Neural progenitor cell (in vitro differentiated cells): ENCODE measurements around the gene UNC13B.

Experiments used
- CTCF ChIP-seq: fragments of 200-600 bp; sonication (generic); IDR thresholded peaks from 2 replicates; pipeline ENCODE4 v1.5.1; 2017; ENCODE audit warnings: antibody characterized with exemption, mild to moderate bottlenecking
- EZH2phosphoT487 ChIP-seq: fragments of 200-600 bp; sonication (generic); IDR thresholded peaks from 2 replicates; pipeline ENCODE4 v1.6.1; 2017; ENCODE audit warnings: antibody characterized with exemption

- TF ChIP-seq CTCF (no peak), EZH2phosphoT487 (no peak)
Measured at GRCh38 chr9:35308316-35308715, 146.5 kb downstream of the UNC13B start.
